KOPT-K1 (cell line): Measurements from ENCODE around the gene KYNU.
"Not testable (repeated sequence)": the region's sequence is repeated elsewhere in the genome, so short reads cannot be mapped to it uniquely, and the experiment has no call there.

Experiments used
- H3K27ac ChIP-seq: fragments of 200-600 bp; sonication (generic); 2 replicates; pipeline ENCODE4 v1.5.1; 2016; ENCODE audit warnings: antibody characterized with exemption, mild to moderate bottlenecking, low read depth, low read length; ENCODE audit not compliant: poor library complexity, severe bottlenecking
- H3K36me3 ChIP-seq: fragments of 200-600 bp; sonication (generic); 2 replicates; pipeline ENCODE4 v1.5.1; 2017; ENCODE audit warnings: antibody characterized with exemption, mild to moderate bottlenecking, low read length, moderate library complexity; ENCODE audit not compliant: insufficient read depth
- H3K9me3 ChIP-seq: fragments of 200-600 bp; sonication (generic); 2 replicates; pipeline ENCODE4 v1.5.1; 2017; ENCODE audit warnings: antibody characterized with exemption, low read length, mild to moderate bottlenecking; ENCODE audit not compliant: insufficient read depth, poor library complexity, severe bottlenecking

Gene KYNU

DNA sequence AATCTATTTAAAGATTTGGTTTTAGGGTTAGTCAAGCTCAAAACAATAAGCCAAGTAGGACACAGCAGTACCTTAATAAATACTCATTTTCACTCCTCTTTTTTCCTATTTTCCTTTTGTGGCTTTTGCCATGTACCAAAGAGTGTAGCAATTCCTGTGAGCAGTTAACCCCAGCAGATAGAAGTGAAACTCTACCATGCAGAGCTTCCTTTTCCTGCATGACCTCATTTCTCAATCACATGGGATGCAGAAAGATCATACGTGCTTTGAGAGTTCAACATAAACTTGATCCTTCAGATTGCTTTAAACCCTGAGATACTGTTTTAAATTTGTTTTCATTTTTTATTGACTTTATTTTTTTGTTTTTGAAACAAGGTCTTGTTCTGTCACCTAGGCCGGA is 152.7 kb downstream of the KYNU start:
- H3K9me3 ChIP-seq, result no peaks in the 10 kb centered on the region
- no peak overlapping the region for H3K27ac ChIP-seq
- H3K36me3 ChIP-seq, result no peaks in the 10 kb centered on the region

GRCh38 chr2:143034292-143035074 is 157.0 kb downstream of the KYNU start:
- Histone ChIP-seq H3K27ac (no peak overlapping the region), H3K36me3 (no peaks in the 10 kb centered on the region), H3K9me3 (no peaks in the 10 kb centered on the region)

DNA sequence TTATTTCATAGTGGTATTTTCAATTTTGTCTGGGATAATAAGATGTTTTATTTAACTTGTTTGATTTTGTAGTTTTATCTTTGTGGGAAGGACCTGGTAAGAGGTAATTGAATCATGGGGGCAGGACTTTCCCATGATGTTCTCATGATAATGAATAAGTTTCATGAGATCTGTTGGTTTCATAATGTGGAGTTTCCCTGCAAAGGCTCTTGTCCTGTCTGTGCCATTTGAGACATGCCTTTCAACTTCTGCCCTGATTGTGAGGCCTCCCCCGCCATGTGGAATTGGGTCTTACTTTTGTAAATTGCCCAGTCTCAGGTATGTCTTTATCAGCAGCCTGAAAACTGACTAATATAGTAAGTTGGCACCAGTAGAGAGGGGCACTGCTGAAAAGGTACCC is 174.0 kb downstream of the KYNU start:
- peaks cover 8% of the 10 kb centered on the region for H3K9me3 ChIP-seq
- H3K27ac ChIP-seq, result no peak overlapping the region
- H3K36me3 ChIP-seq, result no peaks in the 10 kb centered on the region

- H3K9me3 ChIP-seq, result peaks cover 17% of the 10 kb centered on the region
- not testable (repeated sequence) for H3K36me3 ChIP-seq, H3K27ac ChIP-seq
Observed at GRCh38 chr2:143053437-143053836, 176.0 kb downstream of the KYNU start.

GRCh38 chr2:143056550-143056949 is 179.1 kb downstream of the KYNU start:
- no peaks in the 10 kb centered on the region for H3K36me3 ChIP-seq
- peaks cover 17% of the 10 kb centered on the region for H3K9me3 ChIP-seq
- H3K27ac ChIP-seq, result no peak overlapping the region

DNA sequence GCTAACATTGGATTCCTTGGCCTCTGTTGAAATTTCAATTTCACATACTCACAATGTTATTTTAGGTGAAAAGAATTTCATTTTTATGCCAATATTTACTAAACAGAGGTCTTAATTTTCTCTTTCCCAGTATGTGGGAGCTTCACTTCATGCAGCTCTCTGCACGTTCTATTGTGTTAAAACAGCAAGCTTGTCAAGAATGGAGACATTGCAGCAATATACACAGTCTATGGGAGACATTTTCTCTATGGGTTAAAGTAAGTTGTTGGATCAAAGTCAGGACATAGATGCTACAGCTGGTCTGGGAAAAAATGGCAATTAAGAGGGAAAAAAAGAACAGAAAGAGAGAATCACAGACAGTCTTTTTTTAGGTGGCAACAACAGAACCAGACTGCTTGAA is 181.4 kb downstream of the KYNU start:
- peaks cover 17% of the 10 kb centered on the region for H3K9me3 ChIP-seq
- H3K36me3 ChIP-seq, result no peaks in the 10 kb centered on the region
- no peak overlapping the region for H3K27ac ChIP-seq

DNA sequence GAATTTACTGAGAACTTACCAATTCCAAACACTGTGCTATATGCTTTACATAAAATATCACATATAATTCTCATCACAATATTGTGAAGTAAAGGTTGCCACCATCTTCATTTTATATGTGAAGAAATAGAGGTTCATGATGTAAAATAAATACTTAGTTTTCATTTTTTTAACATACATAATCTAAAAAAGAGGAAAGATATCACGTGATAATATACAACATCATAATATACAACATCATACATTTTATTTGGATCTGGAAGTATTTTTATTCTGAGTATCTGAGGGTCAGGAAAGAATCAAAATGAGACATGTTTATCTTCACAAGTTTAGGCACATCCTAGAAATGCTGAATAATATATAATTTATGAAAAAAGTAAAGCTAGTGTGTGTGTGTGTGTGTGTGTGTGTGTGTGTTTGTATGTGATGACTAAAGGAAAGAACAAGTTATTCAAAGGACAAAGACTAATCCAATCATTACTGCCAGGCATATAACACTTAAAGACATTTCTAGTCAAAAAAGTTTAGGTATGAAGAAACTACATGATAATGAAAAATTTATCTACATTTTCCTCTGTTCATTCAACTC is 186.2 kb downstream of the KYNU start:
- Histone ChIP-seq H3K36me3 (no peaks in the 10 kb centered on the region), H3K27ac (no peak overlapping the region), H3K9me3 (no peaks in the 10 kb centered on the region)

DNA sequence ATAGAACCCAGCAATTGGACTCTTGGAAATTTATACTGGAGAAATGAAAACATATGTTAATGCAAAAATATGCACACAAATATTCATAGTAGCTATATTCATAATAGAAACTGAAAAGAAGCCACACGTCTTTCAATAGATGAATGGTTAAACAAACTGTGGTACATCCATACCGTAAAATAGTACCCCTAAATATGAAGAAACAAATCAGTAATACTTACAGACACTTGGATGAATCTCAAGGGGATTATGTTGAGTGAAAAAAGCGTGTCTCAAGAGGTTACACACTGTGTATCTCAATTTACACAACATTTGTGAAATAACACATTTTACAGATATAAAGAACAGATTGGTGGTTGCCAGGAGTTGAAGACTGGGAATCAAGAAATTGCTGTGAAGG is 190.6 kb downstream of the KYNU start:
- no peak overlapping the region for H3K27ac ChIP-seq
- H3K36me3 ChIP-seq, result no peaks in the 10 kb centered on the region
- H3K9me3 ChIP-seq, result no peaks in the 10 kb centered on the region

DNA sequence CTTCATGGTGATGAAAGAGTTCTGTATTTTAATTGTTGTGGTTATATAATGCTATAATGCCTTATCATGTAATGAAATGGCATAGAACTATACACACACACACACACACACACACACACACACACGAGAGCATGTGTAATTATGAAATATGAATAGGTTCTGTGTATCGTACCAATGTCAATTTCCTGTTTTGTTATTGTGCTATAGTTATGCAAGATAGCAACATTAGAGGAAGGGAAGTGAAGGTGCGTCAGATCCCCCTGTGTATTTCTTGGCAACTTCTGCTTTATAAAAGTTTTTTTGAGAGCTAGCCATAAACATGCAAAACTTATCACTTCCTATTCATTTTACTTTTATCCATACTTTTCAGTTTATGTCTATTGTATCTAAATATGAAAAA is 191.0 kb downstream of the KYNU start:
- Histone ChIP-seq H3K27ac (no peak overlapping the region), H3K36me3 (no peaks in the 10 kb centered on the region), H3K9me3 (no peaks in the 10 kb centered on the region)

GRCh38 chr2:143070704-143071103 is 193.2 kb downstream of the KYNU start:
- H3K27ac ChIP-seq, result no peak overlapping the region
- H3K36me3 ChIP-seq, result no peaks in the 10 kb centered on the region
- peaks cover 13% of the 10 kb centered on the region for H3K9me3 ChIP-seq

DNA sequence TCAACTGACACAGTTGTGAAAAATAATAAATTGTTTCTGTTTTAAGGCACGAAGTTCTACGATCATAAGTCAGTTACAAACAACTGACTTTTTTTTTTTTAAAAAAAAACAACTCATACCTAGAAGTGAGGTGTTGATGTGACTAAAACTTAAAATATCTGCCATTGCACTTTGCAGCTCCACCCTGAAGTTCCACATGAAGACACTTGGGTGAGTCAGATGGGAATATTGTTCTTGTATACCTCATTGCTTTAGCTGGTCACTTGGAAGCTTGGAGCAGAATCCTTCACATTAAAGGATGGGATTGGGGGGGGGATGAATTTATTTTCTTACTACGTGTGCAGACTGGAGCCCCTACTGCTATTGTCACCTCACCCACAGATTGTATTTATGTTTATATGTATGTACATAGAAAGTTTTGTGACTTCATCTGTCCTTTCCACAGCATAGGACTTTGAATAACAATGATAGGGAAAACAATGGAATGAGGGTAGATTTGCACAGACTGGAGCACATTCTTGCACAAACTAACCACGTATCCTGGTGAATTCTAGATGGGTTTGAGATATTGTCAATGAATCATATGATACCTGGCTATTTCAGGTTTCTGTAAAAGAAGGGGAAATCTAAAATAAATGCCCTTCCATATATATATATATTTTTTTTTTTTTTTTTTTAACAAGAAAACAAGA is 193.9 kb downstream of the KYNU start:
- H3K36me3 ChIP-seq, result no peaks in the 10 kb centered on the region
- peaks cover 20% of the 10 kb centered on the region for H3K9me3 ChIP-seq
- no peak overlapping the region for H3K27ac ChIP-seq

DNA sequence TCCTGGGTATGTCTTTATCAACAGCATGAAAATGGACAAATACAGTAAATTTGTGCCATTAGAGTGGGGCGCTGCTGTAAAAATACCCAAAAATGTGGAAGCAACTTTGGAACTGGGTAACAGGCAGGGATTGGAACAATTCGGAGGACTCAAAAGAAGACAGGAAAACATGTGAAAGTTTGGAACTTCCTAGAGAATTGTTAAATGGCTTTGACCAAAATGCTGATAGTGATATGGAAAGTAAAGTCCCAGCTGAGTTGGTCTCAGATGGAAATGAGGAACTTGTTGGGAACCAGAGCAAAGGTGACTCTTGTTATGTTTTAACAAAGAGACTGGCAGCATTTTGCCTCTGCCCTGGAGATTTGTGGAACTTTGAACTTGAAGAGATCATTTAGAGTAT is 197.4 kb downstream of the KYNU start:
- not testable (repeated sequence) for H3K36me3 ChIP-seq, H3K27ac ChIP-seq
- peaks cover 22% of the 10 kb centered on the region for H3K9me3 ChIP-seq

DNA sequence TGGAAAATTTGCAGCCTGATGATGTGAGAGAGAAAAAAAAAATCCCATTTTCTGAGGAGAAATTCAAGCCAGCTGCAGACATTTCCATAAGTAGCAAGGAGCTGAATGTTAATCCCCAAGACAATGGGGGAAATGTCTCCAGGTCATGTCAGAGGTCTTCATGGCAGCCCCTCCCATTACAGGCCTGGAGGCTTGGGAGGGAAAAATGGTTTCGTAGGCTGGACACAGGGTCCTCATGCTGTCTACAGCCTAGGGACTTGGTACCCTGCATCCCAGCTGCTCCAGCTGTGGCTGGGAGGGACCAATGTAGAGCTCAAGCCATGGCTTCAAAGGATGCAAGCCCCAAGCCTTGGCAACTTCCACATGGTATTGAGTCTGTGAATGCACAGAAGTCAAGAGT is 198.2 kb downstream of the KYNU start:
- H3K27ac ChIP-seq, result no peak overlapping the region
- H3K36me3 ChIP-seq, result no peaks in the 10 kb centered on the region
- H3K9me3 ChIP-seq, result peaks cover 22% of the 10 kb centered on the region

DNA sequence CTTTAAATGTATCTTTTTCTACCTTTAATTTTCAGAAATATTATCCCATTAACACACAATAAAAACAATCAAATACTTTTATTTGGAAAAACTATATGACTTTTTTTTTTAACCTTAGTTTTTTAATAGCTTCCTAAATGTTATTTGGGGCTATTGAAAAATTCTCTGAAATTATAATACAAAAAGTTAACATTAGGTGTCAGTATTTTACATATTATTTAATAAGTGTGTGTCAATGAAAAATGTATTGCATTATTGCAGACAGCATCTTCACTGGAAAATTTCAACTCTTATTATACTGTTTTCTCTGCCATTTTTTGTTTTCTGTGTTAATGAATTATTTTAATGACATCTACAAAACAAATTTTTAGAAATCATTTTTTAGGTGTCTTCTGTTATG is 200.6 kb downstream of the KYNU start:
- Histone ChIP-seq H3K36me3 (no peaks in the 10 kb centered on the region), H3K27ac (no peak overlapping the region), H3K9me3 (peaks cover 22% of the 10 kb centered on the region)

GRCh38 chr2:143081616-143082015 is 204.2 kb downstream of the KYNU start:
- no peaks in the 10 kb centered on the region for H3K9me3 ChIP-seq
- no peaks in the 10 kb centered on the region for H3K36me3 ChIP-seq
- no peak overlapping the region for H3K27ac ChIP-seq

DNA sequence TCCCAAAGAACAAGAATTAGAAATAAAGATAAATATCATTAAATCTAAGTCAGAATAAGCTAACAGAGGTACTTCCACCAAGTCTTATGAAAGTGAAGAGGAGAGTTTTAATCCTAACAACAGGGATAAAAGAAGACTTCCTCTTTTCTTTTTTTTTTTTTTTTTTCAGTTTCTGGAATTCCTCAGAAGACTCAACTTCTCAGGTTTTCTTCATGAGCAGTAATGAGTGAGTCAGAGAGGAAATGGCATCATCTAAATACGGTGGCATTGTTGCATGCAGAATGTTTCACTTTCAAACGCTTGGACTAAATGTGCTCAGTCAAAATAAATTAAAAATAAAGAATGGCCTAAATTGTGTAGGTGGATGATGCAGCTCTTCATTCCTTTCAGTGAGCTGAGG is 206.2 kb downstream of the KYNU start:
- no peaks in the 10 kb centered on the region for H3K36me3 ChIP-seq
- H3K27ac ChIP-seq, result no peak overlapping the region
- H3K9me3 ChIP-seq, result no peaks in the 10 kb centered on the region
